GM18870 (cell line): ENCODE results near the gene MAP2K5.

Source experiments
- ATAC-seq: cut with Tn5 transposase; IDR thresholded peaks from one replicate; pipeline ENCODE4 v1.9.1; 2021; ENCODE audit warnings: moderate library complexity; ENCODE audit not compliant: unreplicated experiment

MAP2K5 gene

GRCh38 chr15:67521029-67521782 lies 21.3 kb upstream of the MAP2K5 start, which contains the start of gene C15orf61:
C15orf61 (plus strand) TSS chr15:67521131; CDS start chr15:67521249, 118 bp downstream.
- peak; percentile 58 for ATAC-seq

DNA sequence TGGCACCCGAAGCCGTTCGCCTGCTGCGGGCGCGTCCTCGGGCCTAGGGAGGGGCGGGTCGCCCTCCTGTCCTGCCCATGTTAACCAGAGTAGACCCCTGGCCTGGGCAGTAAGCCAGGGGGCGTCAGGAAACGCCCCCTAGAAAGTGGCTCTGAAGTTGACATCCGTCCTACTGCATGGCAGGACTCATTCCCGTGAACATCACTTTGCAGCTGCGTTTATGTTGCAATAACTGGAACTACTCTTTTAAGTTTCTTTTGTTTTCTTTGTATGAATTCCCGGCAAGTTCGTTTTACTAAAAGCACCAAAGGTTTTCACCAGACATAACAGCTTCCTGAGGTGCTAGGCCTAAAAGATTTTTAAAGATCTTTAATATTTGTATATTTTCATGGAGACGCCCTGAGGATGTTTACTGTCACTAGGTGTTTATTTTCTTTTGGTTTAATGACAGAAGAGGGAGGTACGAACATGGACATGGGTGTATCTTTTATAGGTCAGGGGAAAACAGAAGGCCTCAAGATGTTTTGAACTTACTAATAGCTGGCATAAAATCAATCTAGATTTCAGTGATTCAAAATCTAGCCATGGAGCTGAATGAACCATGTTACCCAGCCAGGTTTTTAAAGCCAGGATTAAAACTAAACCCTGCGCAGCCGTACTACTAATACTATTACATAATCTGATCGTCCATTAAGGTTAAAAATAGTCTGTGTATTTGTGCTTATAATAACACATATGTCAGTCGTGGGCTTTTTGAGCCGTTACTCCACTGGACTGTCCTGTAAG lies 20.5 kb upstream of the MAP2K5 start:
- no peak for ATAC-seq

- ATAC-seq = no peak
These were observed 19.2 kb upstream of the MAP2K5 start for GRCh38 chr15:67523330-67523729.

DNA sequence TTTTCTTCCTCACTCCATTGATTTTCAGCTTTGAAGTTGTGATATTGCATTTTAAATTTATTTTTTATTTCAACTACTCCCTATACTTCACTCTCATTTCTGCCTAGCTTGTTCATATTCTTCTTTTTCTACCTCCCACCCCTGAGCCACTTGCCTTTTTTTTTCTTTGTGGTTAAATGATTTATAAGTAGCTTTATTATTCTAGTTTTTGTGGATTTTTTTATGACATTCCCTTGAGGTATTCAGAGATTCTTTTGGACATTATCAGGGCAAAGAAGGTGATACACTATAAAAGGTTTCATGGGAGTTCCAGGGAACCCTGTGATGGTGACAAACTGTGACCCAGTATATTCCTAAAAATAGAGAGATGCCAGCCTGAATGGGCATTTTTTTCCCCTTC lies 18.3 kb upstream of the MAP2K5 start:
- ATAC-seq = no peak

GRCh38 chr15:67528513-67528912 lies 14.0 kb upstream of the MAP2K5 start:
- no peak for ATAC-seq

DNA sequence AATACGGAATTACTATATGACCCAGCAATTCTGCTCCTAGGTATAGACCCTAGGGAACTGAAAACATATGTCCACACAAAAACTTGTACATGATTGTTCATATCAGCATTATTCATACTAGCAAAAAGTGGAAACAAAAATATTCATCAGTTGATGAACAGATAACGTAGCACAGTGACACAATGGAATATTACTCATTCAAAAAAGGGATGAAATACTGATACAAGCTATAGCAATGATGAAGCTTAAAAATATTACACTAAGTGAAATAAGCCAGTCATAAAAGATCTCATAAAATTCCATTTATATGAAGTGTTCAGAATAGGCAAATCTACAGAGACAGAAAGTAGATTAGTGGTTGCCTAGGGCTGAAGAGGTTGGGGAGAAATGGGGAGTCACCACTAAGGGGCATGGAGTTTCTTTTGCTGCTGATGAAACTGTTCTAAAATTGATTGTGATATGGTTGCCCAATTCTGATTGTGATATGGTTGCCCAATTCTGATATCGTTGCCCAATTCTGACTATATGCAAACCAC lies 11.1 kb upstream of the MAP2K5 start:
- no peak for ATAC-seq

DNA sequence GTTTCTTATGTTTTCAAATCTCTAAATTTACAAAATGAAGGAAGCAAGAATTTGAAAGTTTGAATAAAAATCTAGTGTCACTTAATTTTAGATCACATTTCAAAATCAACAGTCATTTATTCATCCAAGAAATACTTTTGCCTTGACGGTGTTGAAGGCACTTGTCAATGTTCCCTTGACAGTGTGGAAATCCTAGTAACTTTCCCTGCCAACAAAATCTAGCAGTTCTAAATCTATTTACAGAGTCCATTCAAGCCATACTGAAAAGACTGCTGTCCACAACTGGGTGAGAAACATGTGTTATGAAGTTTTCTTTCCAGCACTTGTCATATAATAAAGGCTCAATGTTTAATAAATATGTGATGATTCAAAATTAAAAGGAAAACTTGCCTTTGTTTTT lies 8.6 kb upstream of the MAP2K5 start:
- no peak for ATAC-seq

GRCh38 chr15:67534360-67534759 lies 8.1 kb upstream of the MAP2K5 start:
- ATAC-seq = no peak

- no peak for ATAC-seq
These were observed 4.7 kb upstream of the MAP2K5 start for GRCh38 chr15:67537771-67538170.

DNA sequence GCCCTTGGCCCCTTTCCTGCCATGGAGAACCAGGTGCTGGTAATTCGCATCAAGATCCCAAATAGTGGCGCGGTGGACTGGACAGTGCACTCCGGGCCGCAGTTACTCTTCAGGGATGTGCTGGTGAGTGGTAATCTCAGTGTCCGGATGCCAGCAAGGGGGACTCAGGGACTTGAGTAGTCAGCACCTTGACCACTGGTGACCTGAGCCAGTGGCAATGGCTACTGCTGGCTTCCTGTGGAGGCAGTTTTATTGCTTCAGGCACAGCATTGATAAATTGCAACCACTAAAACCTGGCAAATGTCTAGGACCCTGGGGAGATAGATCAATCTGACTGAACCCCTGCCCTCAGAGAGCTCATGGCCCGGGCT lies 830 bp downstream of the MAP2K5 start:
- no peak for ATAC-seq

GRCh38 chr15:67544475-67544874 lies 2.0 kb downstream of the MAP2K5 start:
- ATAC-seq = no peak

DNA sequence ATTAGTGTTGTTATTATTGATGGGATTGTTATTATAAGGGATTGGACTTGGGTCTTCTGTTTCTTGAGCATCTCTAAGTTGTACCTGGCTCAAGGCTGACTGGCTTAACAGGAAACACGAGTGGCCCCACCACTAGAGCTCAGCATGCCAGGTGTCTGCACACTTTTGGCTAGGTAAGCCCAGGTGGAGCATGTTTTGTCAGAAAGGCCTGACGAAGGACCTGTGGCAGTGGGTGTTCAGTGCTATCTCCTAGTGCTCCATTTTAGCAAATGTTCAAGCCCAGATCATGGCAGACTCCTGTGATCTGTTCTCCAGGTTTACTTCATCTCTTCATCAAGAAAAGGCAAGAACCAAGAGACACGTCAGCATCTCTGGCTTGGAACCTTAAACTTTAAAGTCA lies 3.4 kb downstream of the MAP2K5 start:
- ATAC-seq = no peak

DNA sequence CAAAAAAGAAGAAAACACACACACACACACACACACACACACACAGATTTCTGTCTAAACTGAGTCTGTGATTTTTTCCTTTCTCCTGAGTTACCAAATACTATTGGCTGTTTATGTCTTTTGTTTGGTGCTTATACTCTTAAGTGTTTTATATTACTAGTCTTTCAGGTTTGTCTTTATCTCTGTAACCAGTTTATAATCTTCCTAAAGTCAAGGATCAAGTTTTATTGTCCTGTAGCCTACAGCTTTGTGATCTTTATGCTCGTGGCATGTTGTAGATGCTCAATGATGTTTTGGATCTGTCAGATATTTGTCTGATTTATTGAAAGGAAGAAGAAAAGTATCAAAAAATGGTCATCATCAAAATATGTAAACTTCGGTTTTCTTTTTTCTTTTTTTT lies 4.6 kb downstream of the MAP2K5 start:
- ATAC-seq = no peak

- no peak for ATAC-seq
These were observed 5.3 kb downstream of the MAP2K5 start for GRCh38 chr15:67547836-67548235.

DNA sequence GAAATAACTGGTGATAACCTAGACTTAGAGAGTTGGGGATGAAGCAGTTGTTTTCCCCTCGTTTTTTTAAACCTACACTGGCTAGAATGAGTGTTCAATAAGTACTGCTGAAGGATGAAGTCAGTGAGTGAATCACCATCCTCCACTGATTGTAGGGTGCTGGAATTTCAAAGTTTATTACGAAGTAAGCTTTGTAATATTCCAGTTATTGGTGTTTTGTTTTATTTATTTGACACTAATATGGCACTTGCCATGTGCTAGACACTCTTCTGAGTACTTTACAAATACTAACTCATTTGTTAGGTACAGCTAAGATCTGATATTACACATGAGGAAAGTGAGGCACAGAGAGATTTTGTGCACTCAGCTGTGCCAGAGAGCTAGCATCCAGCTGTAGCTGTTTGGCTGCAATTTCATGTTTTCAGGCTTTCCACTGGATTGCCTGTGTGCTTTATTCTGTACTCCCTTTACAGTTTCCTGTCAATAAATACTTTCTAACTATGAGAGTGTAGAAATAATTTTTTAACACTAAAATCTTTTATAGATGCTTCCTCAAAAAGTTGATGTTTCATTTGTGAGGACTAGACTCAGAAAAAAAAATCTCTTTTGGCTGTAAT lies 5.8 kb downstream of the MAP2K5 start:
- no peak for ATAC-seq

- ATAC-seq = no peak
These were observed 6.6 kb downstream of the MAP2K5 start for GRCh38 chr15:67548862-67549651.

GRCh38 chr15:67549736-67550135 lies 7.2 kb downstream of the MAP2K5 start:
- ATAC-seq = no peak

DNA sequence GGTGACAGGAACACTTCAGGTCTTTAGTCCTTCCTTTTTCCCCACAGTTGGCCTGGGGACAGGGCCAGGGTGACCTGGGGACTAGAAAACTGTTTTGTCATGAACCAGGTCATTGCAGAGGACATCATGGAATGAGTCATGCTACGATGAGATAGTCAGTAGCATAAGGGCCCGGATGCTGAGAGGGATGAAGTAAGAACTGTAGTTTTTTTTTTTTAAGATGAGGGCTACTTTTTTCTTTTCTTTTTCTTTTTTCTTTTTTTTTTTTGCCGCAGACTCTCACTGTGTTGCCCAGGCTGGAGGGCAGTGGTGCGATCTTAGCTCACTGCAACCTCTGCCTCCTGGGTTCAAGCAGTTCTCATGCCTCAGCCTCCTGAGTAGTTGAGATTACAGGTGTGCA lies 8.0 kb downstream of the MAP2K5 start:
- ATAC-seq = no peak

GRCh38 chr15:67551207-67551743 lies 8.8 kb downstream of the MAP2K5 start:
- no peak for ATAC-seq

GRCh38 chr15:67554580-67554979 lies 12.1 kb downstream of the MAP2K5 start:
- ATAC-seq = no peak
